GM12801 (cell line): ENCODE data around the gene MLXIPL.

Experiments
- CTCF ChIP-seq: IDR thresholded peaks from one replicate; pipeline ENCODE4 v1.5.1; 2011; ENCODE audit warnings: control low read depth; ENCODE audit not compliant: insufficient read length; ENCODE audit errors: extremely low read depth

The MLXIPL gene

GRCh38 chr7:73625276-73625675, 954 bp upstream of the MLXIPL start:
- TF ChIP-seq CTCF: no peak

- no peak for TF ChIP-seq CTCF
Observed at GRCh38 chr7:73624669-73625001, 313 bp upstream of the MLXIPL start.

GRCh38 chr7:73622909-73623797, 1.2 kb downstream of the MLXIPL start:
- TF ChIP-seq CTCF: no peak

GRCh38 chr7:73622527-73622908, 1.8 kb downstream of the MLXIPL start:
- no peak for TF ChIP-seq CTCF

- no peak for TF ChIP-seq CTCF
Observed at GRCh38 chr7:73621168-73622063, 2.9 kb downstream of the MLXIPL start.

- no peak for TF ChIP-seq CTCF
Observed at GRCh38 chr7:73618538-73618937, 5.8 kb downstream of the MLXIPL start.

GRCh38 chr7:73615886-73616285, 8.4 kb downstream of the MLXIPL start:
- TF ChIP-seq CTCF: no peak
